GM18511 (cell line): ENCODE measurements around the gene NHLRC1.

Source experiments
- ATAC-seq: cut with Tn5 transposase; IDR thresholded peaks from one replicate; pipeline ENCODE4 v1.9.1; 2021; ENCODE audit warnings: mild to moderate bottlenecking, moderate library complexity; ENCODE audit not compliant: unreplicated experiment

The NHLRC1 gene

DNA sequence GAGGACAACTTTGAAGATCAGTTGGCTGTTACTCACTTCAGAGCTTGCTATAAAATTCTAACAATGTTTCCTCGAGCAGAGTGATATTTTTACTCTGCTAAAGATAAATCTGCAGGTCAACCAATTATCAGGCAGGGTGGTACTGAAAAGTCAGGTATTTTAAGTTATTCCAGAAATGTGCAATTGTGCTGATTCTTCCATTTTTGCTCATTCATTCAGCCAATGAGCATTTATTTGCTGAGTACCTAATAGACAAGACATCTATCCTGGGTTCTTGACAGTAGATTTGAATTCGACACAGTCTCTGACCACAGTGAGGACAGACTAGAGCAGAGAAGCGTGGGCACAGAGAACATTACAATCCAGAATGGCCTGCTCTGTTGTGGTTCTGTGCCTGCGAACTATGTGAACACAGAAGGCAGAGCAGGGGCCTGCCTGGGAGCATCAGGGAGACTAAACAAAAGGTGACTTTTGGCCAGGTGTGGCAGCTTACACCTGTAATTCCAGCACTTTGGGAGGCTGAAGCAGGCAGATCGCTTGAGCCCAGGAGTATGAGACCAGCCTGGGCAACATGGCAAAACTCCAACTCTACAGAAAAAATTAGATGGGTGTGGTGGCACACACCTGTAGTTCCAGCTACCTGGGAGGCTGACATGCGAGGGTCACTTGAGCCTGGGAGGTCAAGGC is 17.6 kb upstream of the NHLRC1 start:
- ATAC-seq = no peak

GRCh38 chr6:18138906-18139305 is 16.4 kb upstream of the NHLRC1 start:
- ATAC-seq = no peak

DNA sequence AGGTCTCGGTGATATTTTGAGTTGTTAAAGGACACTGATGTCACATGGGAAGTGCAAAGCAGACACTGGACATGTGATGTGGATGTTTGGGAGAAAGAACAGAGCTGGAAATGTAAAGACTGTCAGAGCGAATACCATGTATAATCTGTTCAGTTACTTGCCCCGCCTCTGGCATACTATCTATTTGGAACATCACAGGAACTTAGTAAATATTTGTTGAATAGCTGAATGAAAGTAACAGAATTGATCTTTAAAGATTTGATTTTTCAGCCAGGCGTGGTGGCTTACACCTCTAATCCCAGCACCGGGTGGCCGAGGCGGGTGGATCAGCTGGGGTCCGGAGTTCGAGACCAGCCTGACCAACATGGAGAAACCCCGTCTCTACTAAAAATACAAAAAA is 13.8 kb upstream of the NHLRC1 start:
- no peak for ATAC-seq

GRCh38 chr6:18135171-18135570 is 12.7 kb upstream of the NHLRC1 start:
- ATAC-seq = no peak

- ATAC-seq = no peak
Measured at GRCh38 chr6:18132346-18132745, 9.9 kb upstream of the NHLRC1 start.

GRCh38 chr6:18126121-18126520 is 3.6 kb upstream of the NHLRC1 start:
- no peak for ATAC-seq

DNA sequence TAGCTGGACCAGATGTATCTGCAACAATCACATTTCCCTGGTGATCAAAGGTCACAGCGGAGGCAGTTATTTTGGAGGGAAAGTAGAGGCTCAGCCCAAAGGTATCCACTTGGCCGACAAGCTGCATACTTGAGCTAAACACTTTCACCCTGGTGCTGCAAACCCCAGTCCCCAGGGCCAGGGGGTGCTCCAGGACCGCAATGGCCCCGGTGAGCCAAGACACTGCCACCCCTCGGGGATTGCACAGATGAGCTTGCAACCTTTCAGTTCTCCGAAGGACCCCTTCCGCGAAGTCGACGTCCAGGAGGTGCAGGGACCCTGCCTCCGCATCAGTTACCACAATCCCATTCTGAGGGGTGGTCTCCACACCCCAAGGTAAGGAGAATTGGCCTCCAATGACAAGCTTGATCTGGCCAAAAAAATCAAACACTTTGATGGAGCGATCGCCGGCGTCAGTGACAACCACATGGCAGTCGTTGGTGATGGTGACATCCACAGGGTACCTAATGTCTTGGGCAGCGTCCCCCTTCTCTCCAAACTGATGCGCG is 823 bp downstream of the NHLRC1 start:
- no peak for ATAC-seq

- ATAC-seq = no peak
Measured at GRCh38 chr6:18119236-18119635, 3.2 kb downstream of the NHLRC1 start.

GRCh38 chr6:18118330-18118729 is 4.1 kb downstream of the NHLRC1 start:
- ATAC-seq = no peak

- ATAC-seq = no peak
Measured at GRCh38 chr6:18117136-18117535, 5.3 kb downstream of the NHLRC1 start.

DNA sequence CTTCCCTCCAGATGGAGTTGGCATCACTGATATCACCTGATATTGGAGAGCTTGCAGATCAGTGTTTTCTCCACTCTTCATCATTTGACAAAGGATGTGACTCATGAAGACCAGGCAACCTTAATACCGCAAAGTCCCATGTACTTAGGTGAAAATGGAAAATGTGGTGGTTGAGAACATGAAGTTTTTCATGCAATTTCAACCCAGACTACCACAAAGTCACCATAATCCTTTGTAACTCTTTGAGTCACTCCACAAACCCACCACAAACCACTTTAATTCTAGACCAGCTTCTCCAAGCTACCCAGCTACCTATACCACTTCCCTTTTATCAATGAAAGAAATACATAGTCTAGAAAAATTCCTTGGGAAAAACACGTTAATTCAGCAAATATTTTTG is 7.1 kb downstream of the NHLRC1 start:
- no peak for ATAC-seq

DNA sequence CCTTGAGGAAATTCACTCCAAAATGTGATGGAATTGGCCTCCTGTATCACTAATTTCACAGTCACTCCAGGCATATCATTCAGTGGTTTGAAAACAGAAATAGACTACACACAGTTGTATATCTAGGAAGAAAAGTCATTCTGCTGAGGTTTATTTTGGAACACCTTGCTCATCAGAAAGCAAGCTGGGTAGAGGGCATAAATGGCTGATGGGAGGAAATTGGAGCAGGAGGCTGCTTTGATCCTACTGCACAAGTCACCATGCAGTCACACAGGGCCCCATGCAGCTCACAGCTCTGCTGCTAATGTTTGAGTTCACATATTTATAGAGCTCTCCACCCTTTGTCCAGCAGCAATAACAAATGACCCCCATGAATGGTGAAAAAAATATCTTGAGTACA is 12.3 kb downstream of the NHLRC1 start:
- ATAC-seq = no peak

DNA sequence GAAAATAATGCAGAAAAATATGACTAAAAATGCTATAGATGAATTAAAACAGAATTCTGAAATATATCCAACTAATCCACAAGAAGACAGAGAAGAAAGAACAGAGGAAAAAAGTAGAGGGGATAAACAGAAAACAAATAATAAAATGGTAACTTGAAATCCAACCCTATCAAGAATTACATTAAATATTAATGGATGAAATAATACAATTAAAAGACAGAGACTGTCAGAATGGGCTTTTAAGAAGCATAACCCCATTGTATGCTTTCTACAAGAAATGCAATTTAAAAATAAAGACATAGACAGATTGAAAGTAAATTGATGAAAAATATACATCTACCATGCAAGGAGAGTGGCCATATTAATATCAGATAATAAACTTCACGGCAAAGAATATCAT is 15.4 kb downstream of the NHLRC1 start:
- no peak for ATAC-seq

- no peak for ATAC-seq
Measured at GRCh38 chr6:18102783-18103509, 19.5 kb downstream of the NHLRC1 start.

DNA sequence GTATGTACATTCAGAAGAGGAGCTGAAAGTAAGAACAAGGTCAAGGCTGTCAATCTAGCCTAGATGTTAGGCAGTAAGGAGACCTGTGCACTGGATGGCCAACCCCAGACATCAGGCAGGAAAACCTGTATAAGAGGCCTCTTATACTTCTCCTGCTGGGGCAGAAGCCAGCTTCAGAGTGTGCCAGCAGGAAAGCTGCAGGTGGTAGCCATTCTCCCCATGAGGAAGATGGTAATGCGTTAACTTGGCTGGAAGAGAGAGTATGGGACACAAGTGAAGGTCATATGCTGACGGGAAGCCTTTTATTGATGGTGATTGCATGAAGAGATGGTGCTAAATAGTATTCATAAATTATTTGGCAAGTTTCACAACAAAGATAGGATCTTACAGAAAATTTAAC is 20.6 kb downstream of the NHLRC1 start:
- ATAC-seq = no peak

- no peak for ATAC-seq
Measured at GRCh38 chr6:18101271-18101670, 21.2 kb downstream of the NHLRC1 start.

DNA sequence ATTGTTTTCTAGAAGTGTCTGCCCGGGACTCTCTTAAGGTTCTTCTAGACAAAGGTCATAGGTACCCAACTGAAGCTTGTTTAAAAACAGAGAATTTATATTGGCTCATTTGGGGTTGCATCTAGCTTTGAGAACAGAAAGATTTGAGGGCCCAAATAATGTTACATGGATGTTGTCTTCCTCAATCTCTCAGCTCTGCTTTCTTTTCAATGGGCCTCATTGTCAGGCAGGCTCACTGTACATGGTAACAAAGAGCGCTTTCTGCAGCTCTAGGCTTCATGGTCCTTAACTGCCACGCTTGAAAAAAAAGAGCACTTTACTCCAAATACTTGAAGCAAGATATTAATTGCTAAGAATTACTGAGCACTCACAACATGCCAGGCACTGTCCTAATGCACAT is 22.2 kb downstream of the NHLRC1 start:
- no peak for ATAC-seq

DNA sequence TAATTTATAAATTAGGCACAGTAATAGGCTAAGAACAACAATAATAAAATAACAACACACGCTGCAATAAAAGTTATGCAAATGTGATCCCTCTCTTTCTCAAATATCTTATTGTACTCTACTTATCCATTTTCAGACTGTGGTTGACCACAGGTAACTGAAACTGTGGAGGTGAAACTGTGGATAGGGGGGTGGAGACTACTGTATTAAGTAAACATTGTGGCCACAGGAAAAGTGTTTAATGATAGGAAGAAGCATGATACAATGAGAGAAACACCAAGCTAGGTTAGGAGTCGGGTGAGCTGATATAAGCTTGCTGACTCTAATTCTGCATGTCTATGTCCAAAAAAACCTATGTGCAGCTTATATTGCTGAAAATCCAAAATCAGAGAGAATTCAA is 23.0 kb downstream of the NHLRC1 start:
- ATAC-seq = no peak

DNA sequence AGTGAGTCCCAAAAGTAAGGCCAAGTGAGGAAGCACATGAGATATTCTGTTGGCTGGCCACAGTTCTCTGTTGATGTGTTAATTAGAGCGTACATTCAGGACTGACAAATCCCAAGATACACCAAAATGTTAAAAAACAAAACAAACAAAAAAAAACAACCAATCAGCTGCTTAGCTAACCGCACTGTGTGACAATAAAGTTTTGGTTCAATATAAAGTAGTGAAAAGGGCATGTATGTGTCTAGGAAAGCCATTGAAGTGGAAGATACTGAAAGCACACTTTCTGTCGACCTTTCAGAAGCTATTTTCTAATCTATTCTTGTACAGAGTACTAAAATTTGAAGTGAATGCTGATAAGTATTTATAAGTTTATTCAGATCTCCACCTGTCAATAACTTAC is 26.1 kb downstream of the NHLRC1 start:
- ATAC-seq = no peak

- no peak for ATAC-seq
Measured at GRCh38 chr6:18091382-18091781, 31.1 kb downstream of the NHLRC1 start.

DNA sequence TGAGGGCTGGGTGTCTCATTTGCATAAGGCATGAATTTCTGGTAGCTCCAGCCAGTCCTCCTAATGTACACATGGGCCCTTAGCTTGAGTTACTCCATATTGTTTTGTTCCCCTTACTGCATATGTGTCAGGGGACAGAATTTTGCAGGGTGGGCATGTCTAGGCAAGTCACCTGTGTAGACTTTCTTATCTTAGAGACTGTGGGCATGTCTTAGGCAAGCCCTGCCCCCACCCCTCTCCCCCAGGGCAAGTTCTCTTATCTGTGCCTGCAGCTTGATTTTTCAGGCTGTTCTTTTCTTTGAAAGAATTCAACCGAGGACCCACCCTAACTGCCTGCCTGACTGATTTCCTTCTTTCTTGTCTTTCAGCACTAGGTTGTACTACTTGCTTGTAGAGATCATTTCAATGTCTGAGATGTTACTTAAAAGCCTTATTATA is 32.1 kb downstream of the NHLRC1 start:
- ATAC-seq = no peak
